ENCODE measurements around the gene BAZ2B. TPM values are rescaled to one million over a fixed set of nuclear protein-coding genes. Genes with fewer than 3 reads are reported as not detected.

Gene BAZ2B
- total RNA-seq, 1 experiment from 2014 or later: 43.4 TPM

Other genes with a start within 250 kb of the BAZ2B start
- gene MARCHF7, start 96.0 kb upstream of the BAZ2B start, total RNA-seq (2014; rRNA removed; shearing (Covaris generic)): 164 and 178 TPM in 2 replicates
- 9.2 and 10.0 TPM in 2 replicates for gene CD302, start 181.7 kb upstream of the BAZ2B start, total RNA-seq (2014; rRNA removed; shearing (Covaris generic))